ENCODE data around the gene GNA12. TPM values are rescaled to one million over a fixed set of nuclear protein-coding genes. Genes with fewer than 3 reads are reported as not detected.
"Not testable (repeated sequence)": the region's sequence is repeated elsewhere in the genome, so short reads cannot be mapped to it uniquely, and the experiment has no call there.

The GNA12 gene
- total RNA-seq, 6 experiments from 2014 or later: 10.3 to 32.1 (median 14.1) TPM

- no peak for ATAC-seq
- H3K27ac ChIP-seq: no peak overlapping the region
- WGBS (ENCODE audit: insufficient coverage, low coverage, low lambda C conversion rate, missing lambda C conversion rate): 94% methylated on average over 9 of the region's 31 CpGs
- TF ChIP-seq POLR2A (IDR thresholded peaks at IDR 0.05) (no peak), CTCF (IDR thresholded peaks at IDR 0.05) (no peak)
- intact Hi-C loops (cut with DNase I): no loop called here
- H3K36me3 ChIP-seq: no peaks in the 10 kb centered on the region
- peak in 2 of 3 donors; percentile 15 to 28 for DNase-seq
- no peaks in the 10 kb centered on the region for H3K27me3 ChIP-seq
- H3K9me3 ChIP-seq: no peaks in the 10 kb centered on the region
- H3K4me1 ChIP-seq: no peaks in the 10 kb centered on the region
- H3K4me3 ChIP-seq: no peak overlapping the region
Observed at GRCh38 chr7:2724453-2725177, 119.5 kb downstream of the GNA12 start.

- DNase-seq: peak in 2 of 3 donors; percentile 29 to 53
- WGBS (ENCODE audit: insufficient coverage, low coverage, low lambda C conversion rate, missing lambda C conversion rate): 90% methylated on average over 2 of the region's 15 CpGs
- H3K27ac ChIP-seq; H3K27me3 ChIP-seq; H3K4me3 ChIP-seq; H3K36me3 ChIP-seq; H3K9me3 ChIP-seq; intact Hi-C loops (cut with DNase I); ATAC-seq; H3K4me1 ChIP-seq: not testable (repeated sequence)
Observed at GRCh38 chr7:2724036-2724435, 120.1 kb downstream of the GNA12 start.

- Histone ChIP-seq H3K36me3 (no peaks in the 10 kb centered on the region), H3K4me3 (no peak overlapping the region), H3K27ac (no peak overlapping the region), H3K27me3 (no peaks in the 10 kb centered on the region), H3K4me1 (no peaks in the 10 kb centered on the region), H3K9me3 (no peaks in the 10 kb centered on the region)
- ATAC-seq (no peak), DNase-seq (peak in 2 of 3 donors; percentile 29 to 31)
- intact Hi-C loops (cut with DNase I): no loop called here
- TF ChIP-seq POLR2A (IDR thresholded peaks at IDR 0.05) (no peak), CTCF (IDR thresholded peaks at IDR 0.05) (no peak)
- 90% methylated on average over 2 of the region's 23 CpGs for WGBS (ENCODE audit: insufficient coverage, low coverage, low lambda C conversion rate, missing lambda C conversion rate)
Observed at GRCh38 chr7:2723138-2723850, 120.8 kb downstream of the GNA12 start.

GRCh38 chr7:2722591-2722990, 121.5 kb downstream of the GNA12 start:
- intact Hi-C loops (cut with DNase I): no loop called here
- TF ChIP-seq CTCF (IDR thresholded peaks at IDR 0.05): no peak
- TF ChIP-seq POLR2A (IDR thresholded peaks at IDR 0.05): no peak
- Histone ChIP-seq H3K27ac (no peak overlapping the region), H3K4me3 (no peak overlapping the region), H3K9me3 (no peaks in the 10 kb centered on the region), H3K4me1 (no peaks in the 10 kb centered on the region), H3K27me3 (no peaks in the 10 kb centered on the region), H3K36me3 (no peaks in the 10 kb centered on the region)
- 95% methylated on average over 4 of the region's 4 CpGs for WGBS (ENCODE audit: insufficient coverage, low coverage, low lambda C conversion rate, missing lambda C conversion rate)
- peak in 1 of 3 donors; percentile 13 for DNase-seq
- no peak for ATAC-seq

GRCh38 chr7:2721842-2722241, 122.3 kb downstream of the GNA12 start:
- H3K27me3 ChIP-seq: no peaks in the 10 kb centered on the region
- H3K27ac ChIP-seq: no peak overlapping the region
- intact Hi-C loops (cut with DNase I): no loop called here
- no peaks in the 10 kb centered on the region for H3K36me3 ChIP-seq
- no peaks in the 10 kb centered on the region for H3K9me3 ChIP-seq
- no peaks in the 10 kb centered on the region for H3K4me1 ChIP-seq
- ATAC-seq (no peak), DNase-seq (peak in 1 of 3 donors; percentile 30)
- H3K4me3 ChIP-seq: no peak overlapping the region
- TF ChIP-seq CTCF (IDR thresholded peaks at IDR 0.05): no peak
- no peak for TF ChIP-seq POLR2A (IDR thresholded peaks at IDR 0.05)
- WGBS (ENCODE audit: insufficient coverage, low coverage, low lambda C conversion rate, missing lambda C conversion rate): 94% methylated on average over 18 of the region's 19 CpGs

Measured in right lobe of liver (tissue), 6 donors.